IPS-18a (cell line): ENCODE measurements around the gene IDI1.
"Not testable (repeated sequence)": the region's sequence is repeated elsewhere in the genome, so short reads cannot be mapped to it uniquely, and the experiment has no call there.

ENCODE experiments used
- H3K27ac ChIP-seq: one replicate; pipeline ENCODE4 v1.5.1; 2013; ENCODE audit warnings: low read length
- H3K27me3 ChIP-seq: one replicate; pipeline ENCODE4 v1.6.1; 2013; ENCODE audit warnings: mild to moderate bottlenecking, low read length; ENCODE audit not compliant: control insufficient read depth, insufficient read depth
- H3K36me3 ChIP-seq: one replicate; pipeline ENCODE4 v1.6.1; 2013; ENCODE audit warnings: low read depth, low read length; ENCODE audit not compliant: control insufficient read depth
- H3K4me1 ChIP-seq: one replicate; pipeline ENCODE4 v1.6.1; 2013; ENCODE audit warnings: low read depth, low read length; ENCODE audit not compliant: control insufficient read depth
- H3K4me3 ChIP-seq: one replicate; pipeline ENCODE4 v1.5.1; 2013; ENCODE audit warnings: low read length
- H3K9ac ChIP-seq: one replicate; pipeline ENCODE4 v1.6.1; 2013; ENCODE audit warnings: mild to moderate bottlenecking, low read length, moderate library complexity
- H3K9me3 ChIP-seq: one replicate; pipeline ENCODE4 v1.6.1; 2013; ENCODE audit warnings: low read depth, low read length; ENCODE audit not compliant: control insufficient read depth

The IDI1 gene

GRCh38 chr10:1084011-1084950 is 35.4 kb upstream of the IDI1 start:
- Histone ChIP-seq H3K9me3 (no peaks in the 10 kb centered on the region), H3K36me3 (peaks cover 28% of the 10 kb centered on the region), H3K9ac (no peak overlapping the region), H3K27ac (no peak overlapping the region), H3K4me1 (no peaks in the 10 kb centered on the region), H3K27me3 (no peaks in the 10 kb centered on the region), H3K4me3 (no peak overlapping the region)

- H3K4me3 ChIP-seq: no peak overlapping the region
- no peak overlapping the region for H3K9ac ChIP-seq
- no peaks in the 10 kb centered on the region for H3K9me3 ChIP-seq
- no peaks in the 10 kb centered on the region for H3K27me3 ChIP-seq
- no peaks in the 10 kb centered on the region for H3K4me1 ChIP-seq
- peaks cover 29% of the 10 kb centered on the region for H3K36me3 ChIP-seq
- H3K27ac ChIP-seq: no peak overlapping the region
Observed at GRCh38 chr10:1083581-1083980, 34.7 kb upstream of the IDI1 start.

- Histone ChIP-seq H3K27ac (no peak overlapping the region), H3K9ac (no peak overlapping the region), H3K36me3 (peaks cover 27% of the 10 kb centered on the region), H3K27me3 (no peaks in the 10 kb centered on the region), H3K4me3 (no peak overlapping the region), H3K4me1 (no peaks in the 10 kb centered on the region), H3K9me3 (no peaks in the 10 kb centered on the region)
Observed at GRCh38 chr10:1078668-1079067, 29.7 kb upstream of the IDI1 start.

- no peak overlapping the region for H3K27ac ChIP-seq
Observed at GRCh38 chr10:1074748-1075308, 25.9 kb upstream of the IDI1 start.

GRCh38 chr10:1074052-1074747 is 25.3 kb upstream of the IDI1 start:
- H3K36me3 ChIP-seq: peaks cover 14% of the 10 kb centered on the region
- no peaks in the 10 kb centered on the region for H3K9me3 ChIP-seq
- H3K4me3 ChIP-seq: no peak overlapping the region
- H3K4me1 ChIP-seq: no peaks in the 10 kb centered on the region
- H3K27me3 ChIP-seq: no peaks in the 10 kb centered on the region
- no peak overlapping the region for H3K27ac ChIP-seq
- H3K9ac ChIP-seq: no peak overlapping the region

More at GRCh38 chr10:1074748-1075308, 25.9 kb upstream of the IDI1 start:
- Histone ChIP-seq H3K27me3 (no peaks in the 10 kb centered on the region), H3K9ac (no peak overlapping the region), H3K4me3 (no peak overlapping the region), H3K4me1 (no peaks in the 10 kb centered on the region), H3K36me3 (peaks cover 20% of the 10 kb centered on the region), H3K9me3 (no peaks in the 10 kb centered on the region)

DNA sequence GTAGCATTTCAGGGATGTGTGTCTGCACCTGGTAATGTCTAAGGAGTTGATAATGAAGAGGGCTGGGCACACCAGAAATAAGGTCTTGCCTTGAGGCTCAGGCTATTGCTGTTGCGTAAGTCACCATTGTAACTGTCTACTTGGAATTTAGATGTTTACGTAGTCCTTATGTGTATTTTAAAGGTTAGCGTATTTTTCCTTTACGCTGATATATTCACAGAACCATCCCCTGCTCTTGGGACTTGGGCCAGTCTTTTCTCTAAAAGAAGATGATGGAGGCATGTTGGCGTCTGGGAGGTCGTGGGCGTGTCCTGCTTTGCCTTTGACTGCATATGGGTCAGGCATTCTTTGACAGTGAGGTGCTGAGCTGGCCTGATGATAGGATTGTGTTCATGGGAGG is 22.0 kb upstream of the IDI1 start:
- Histone ChIP-seq H3K36me3 (peaks cover 13% of the 10 kb centered on the region), H3K27ac (no peak overlapping the region), H3K4me3 (no peak overlapping the region), H3K9ac (no peak overlapping the region), H3K4me1 (no peaks in the 10 kb centered on the region), H3K27me3 (no peaks in the 10 kb centered on the region), H3K9me3 (no peaks in the 10 kb centered on the region)

- H3K9ac ChIP-seq: no peak overlapping the region
- no peak overlapping the region for H3K27ac ChIP-seq
- H3K4me3 ChIP-seq: no peak overlapping the region
- H3K4me1 ChIP-seq: no peaks in the 10 kb centered on the region
- no peaks in the 10 kb centered on the region for H3K9me3 ChIP-seq
- H3K36me3 ChIP-seq: peaks cover 5% of the 10 kb centered on the region
- no peaks in the 10 kb centered on the region for H3K27me3 ChIP-seq
Observed at GRCh38 chr10:1068380-1069361, 19.8 kb upstream of the IDI1 start.

DNA sequence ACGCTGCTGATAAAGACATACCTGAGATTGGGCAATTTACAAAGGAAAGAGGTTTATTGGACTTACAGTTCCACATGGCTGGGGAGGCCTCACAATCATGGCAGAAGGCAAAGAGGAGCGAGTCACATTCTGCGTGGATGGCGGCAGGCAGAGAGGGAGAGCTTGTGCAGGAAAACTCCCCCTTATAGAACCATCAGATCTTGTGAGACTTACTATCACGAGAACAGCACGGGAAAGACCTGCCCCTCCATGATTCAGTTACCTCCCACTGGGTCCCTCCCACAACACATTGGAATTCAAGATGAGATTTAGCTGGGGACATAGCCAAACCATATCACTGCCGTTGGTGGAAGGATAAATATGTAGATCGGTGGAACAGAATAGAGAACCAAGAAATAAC is 17.8 kb upstream of the IDI1 start:
- H3K4me1 ChIP-seq, H3K4me3 ChIP-seq, H3K27ac ChIP-seq, H3K9me3 ChIP-seq, H3K9ac ChIP-seq, H3K27me3 ChIP-seq, H3K36me3 ChIP-seq: not testable (repeated sequence)

DNA sequence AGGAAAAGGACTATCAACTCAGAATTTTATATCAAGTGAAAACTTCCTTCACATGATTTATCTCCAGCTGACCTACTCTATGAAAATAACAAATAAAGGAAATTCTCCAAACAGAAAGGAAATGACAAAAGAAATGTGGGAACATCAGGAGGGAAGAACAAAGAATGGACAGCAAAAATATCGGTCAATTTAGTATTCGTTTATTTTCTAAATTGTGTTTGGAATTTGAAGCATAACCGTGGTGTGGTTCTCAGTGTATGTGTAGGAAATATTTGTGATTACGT is 16.0 kb upstream of the IDI1 start:
- Histone ChIP-seq H3K36me3 (no peaks in the 10 kb centered on the region), H3K9ac (no peak overlapping the region), H3K9me3 (no peaks in the 10 kb centered on the region), H3K4me3 (no peak overlapping the region), H3K4me1 (no peaks in the 10 kb centered on the region), H3K27me3 (no peaks in the 10 kb centered on the region), H3K27ac (no peak overlapping the region)

DNA sequence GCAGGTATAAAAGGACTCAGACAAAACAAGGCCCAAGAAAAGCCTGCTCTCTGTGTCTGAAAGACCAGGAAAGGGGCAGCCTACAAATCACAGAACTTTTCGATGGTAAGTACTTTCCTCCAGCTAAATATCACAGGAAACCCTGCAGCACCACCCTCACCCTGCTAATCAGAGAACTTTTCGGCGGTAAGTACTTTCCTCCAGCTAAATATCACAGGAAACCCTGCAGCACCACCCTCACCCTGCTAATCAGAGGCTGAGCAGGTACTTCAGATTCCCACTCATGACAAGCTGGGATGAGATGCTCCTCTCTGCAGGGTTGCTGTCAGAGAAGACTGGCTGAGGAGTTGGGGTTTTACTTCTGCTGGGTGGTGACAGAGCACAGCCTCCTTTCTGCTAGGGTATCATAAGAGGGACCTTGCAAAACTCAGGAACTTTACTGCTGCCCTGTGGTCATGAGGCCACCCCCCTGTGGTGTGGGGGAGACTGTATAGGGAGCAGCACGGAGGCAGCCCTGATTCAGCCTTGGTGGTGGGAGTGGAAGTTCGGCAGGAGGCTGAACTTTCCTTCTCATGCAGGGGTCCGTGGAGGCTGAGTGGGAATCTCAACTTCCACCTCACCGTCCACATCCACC is 14.4 kb upstream of the IDI1 start:
- no peak overlapping the region for H3K9ac ChIP-seq
- no peaks in the 10 kb centered on the region for H3K27me3 ChIP-seq
- H3K4me3 ChIP-seq: no peak overlapping the region
- no peaks in the 10 kb centered on the region for H3K4me1 ChIP-seq
- H3K9me3 ChIP-seq: no peaks in the 10 kb centered on the region
- no peaks in the 10 kb centered on the region for H3K36me3 ChIP-seq
- H3K27ac ChIP-seq: no peak overlapping the region
